H1 (cell line): ENCODE measurements around the gene EVPL. TPM values are rescaled to one million over a fixed set of nuclear protein-coding genes. Genes with fewer than 3 reads are reported as not detected.

ENCODE experiments used
- EP300 ChIP-seq, 2 experiments: IDR thresholded peaks; 1 replicate in 1 of 2; 2 replicates in 1 of 2; pipeline ENCODE4 v1.6.1; 2011 to 2012; ENCODE audit warnings: low read depth in 2 of 2, low read length in 2 of 2, mild to moderate bottlenecking in 2 of 2, borderline replicate concordance in 1 of 2, inconsistent platforms in 1 of 2, moderate library complexity in 1 of 2
- POLR2AphosphoS5 ChIP-seq: IDR thresholded peaks from 2 replicates; pipeline ENCODE4 v1.6.1; 2011; ENCODE audit warnings: low read depth, low read length
- RFX5 ChIP-seq: IDR thresholded peaks from 2 replicates; pipeline ENCODE4 v1.6.1; 2011; ENCODE audit warnings: low read depth, low read length, improper control_type of control experiment, borderline replicate concordance
- SIX5 ChIP-seq: IDR thresholded peaks from 2 replicates; pipeline ENCODE4 v1.6.1; 2011; ENCODE audit warnings: mild to moderate bottlenecking, low read depth, low read length
- ZNF274 ChIP-seq: IDR thresholded peaks from 2 replicates; pipeline ENCODE4 v1.7.0; 2012; ENCODE audit warnings: low read length, borderline replicate concordance; ENCODE audit errors: extremely low read depth
- polyA plus RNA-seq, 7 experiments: library from polyadenylated mRNA; depleted of rRNA in 3 of 7; stranded (reverse) in 5 of 7; unstranded in 2 of 7; fragments of >200 nt in 5 of 7; fragments of 200-250 nt in 2 of 7; gene quantifications; 1 replicate in 5 of 7; 2 replicates in 1 of 7; 4 replicates in 1 of 7; pipeline versions ENCODE4 v1.2.1 to v1.2.3, GENCODE V29; 2011 to 2013; ENCODE audit warnings: missing spikeins in 2 of 7, mixed read lengths in 2 of 7
- total RNA-seq: library from RNA; stranded (reverse); fragmentation: NEBNext Ultra II Directional; extraction: Animal tissue kit (Norgen Biotek cat#: 25700); gene quantifications from 2 replicates; pipeline ENCODE4 v1.2.1, GENCODE V29; 2021
- TF ChIP-seq, protein P1 (sequence below): IDR thresholded peaks from 2 replicates; pipeline ENCODE4 v1.6.1; 2011; ENCODE audit warnings: low read depth, mild to moderate bottlenecking, low read length; ENCODE audit not compliant: insufficient read depth
- TF ChIP-seq, protein P2 (sequence below): IDR thresholded peaks from 2 replicates; pipeline ENCODE4 v1.6.1; 2011; ENCODE audit warnings: low read length, improper control_type of control experiment
- TF ChIP-seq, protein P3 (sequence below): IDR thresholded peaks from 2 replicates; pipeline ENCODE4 v1.6.1; 2012; ENCODE audit warnings: low read length, inconsistent platforms

Gene EVPL
- total and polyA plus RNA-seq, 2 of the 8 experiments (the other 6 are each of a cell fraction or from before 2014, with no cell fraction given): 0.20 to 0.99 TPM

DNA sequence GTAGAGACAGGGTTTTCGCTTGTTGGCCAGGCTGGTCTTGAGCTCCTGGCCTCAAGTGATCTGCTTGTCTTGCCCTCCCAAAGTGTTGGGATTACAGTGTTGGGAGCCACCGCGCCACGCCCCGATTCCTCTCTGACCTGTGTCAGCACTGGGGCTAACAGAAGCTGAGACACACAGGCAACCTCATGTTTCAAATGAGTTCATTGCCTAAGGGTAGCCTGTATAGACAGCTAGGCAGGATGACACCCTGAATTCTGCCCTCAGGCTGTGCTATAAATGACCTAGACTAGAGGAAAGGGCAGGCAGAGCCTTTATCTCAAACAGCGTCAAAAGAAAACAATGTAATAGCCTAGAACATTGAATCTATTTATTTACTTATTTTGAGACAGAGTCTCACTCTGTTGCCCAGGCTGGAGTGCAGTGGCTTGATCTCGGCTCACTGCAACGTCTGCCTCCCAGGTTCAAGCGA is 28.7 kb downstream of the EVPL start (continued):
- TF ChIP-seq, protein P1, sequence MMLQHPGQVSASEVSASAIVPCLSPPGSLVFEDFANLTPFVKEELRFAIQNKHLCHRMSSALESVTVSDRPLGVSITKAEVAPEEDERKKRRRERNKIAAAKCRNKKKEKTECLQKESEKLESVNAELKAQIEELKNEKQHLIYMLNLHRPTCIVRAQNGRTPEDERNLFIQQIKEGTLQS: no peak
- TF ChIP-seq EP300 (IDR thresholded peaks at IDR 0.05; ENCODE audit: borderline replicate concordance in 1 of 2, low read depth in 2 of 2, low read length in 2 of 2): no peak
- TF ChIP-seq, protein P2, sequence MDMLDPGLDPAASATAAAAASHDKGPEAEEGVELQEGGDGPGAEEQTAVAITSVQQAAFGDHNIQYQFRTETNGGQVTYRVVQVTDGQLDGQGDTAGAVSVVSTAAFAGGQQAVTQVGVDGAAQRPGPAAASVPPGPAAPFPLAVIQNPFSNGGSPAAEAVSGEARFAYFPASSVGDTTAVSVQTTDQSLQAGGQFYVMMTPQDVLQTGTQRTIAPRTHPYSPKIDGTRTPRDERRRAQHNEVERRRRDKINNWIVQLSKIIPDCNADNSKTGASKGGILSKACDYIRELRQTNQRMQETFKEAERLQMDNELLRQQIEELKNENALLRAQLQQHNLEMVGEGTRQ: no peak
- TF ChIP-seq SIX5: no peak
- no peak for TF ChIP-seq RFX5
- TF ChIP-seq ZNF274: no peak
- TF ChIP-seq, protein P3, sequence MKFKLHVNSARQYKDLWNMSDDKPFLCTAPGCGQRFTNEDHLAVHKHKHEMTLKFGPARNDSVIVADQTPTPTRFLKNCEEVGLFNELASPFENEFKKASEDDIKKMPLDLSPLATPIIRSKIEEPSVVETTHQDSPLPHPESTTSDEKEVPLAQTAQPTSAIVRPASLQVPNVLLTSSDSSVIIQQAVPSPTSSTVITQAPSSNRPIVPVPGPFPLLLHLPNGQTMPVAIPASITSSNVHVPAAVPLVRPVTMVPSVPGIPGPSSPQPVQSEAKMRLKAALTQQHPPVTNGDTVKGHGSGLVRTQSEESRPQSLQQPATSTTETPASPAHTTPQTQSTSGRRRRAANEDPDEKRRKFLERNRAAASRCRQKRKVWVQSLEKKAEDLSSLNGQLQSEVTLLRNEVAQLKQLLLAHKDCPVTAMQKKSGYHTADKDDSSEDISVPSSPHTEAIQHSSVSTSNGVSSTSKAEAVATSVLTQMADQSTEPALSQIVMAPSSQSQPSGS: no peak
- no peak for TF ChIP-seq POLR2AphosphoS5
- TF ChIP-seq, all 59 proteins: peak for 0
